ENCODE results near the gene PTPN2.

- TF ChIP-seq, protein P1, sequence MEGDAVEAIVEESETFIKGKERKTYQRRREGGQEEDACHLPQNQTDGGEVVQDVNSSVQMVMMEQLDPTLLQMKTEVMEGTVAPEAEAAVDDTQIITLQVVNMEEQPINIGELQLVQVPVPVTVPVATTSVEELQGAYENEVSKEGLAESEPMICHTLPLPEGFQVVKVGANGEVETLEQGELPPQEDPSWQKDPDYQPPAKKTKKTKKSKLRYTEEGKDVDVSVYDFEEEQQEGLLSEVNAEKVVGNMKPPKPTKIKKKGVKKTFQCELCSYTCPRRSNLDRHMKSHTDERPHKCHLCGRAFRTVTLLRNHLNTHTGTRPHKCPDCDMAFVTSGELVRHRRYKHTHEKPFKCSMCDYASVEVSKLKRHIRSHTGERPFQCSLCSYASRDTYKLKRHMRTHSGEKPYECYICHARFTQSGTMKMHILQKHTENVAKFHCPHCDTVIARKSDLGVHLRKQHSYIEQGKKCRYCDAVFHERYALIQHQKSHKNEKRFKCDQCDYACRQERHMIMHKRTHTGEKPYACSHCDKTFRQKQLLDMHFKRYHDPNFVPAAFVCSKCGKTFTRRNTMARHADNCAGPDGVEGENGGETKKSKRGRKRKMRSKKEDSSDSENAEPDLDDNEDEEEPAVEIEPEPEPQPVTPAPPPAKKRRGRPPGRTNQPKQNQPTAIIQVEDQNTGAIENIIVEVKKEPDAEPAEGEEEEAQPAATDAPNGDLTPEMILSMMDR (IDR thresholded peaks at IDR 0.05 in 4 of 5, conservative IDR thresholded peaks at IDR 0.05 in 1 of 5) = no peak
- TF ChIP-seq POLR2A (IDR thresholded peaks at IDR 0.05) = no peak
These were observed 31.3 kb downstream of the PTPN2 start for GRCh38 chr18:12852566-12853315.
